CD4-positive, alpha-beta T cell (primary cell): ENCODE data around the gene KIF11. TPM values are rescaled to one million over a fixed set of nuclear protein-coding genes. Genes with fewer than 3 reads are reported as not detected.

Source experiments
- ATAC-seq: fragments of 200-7000 bp; cut with Tn5 transposase; one replicate; pipeline ENCODE4 v1.10.0; 2022; ENCODE audit warnings: mild to moderate bottlenecking; ENCODE audit not compliant: poor library complexity
- CTCF ChIA-PET: fragments of 350-600 bp; sonication (Branson Sonifier 250); formaldehyde crosslinking; loops from one replicate; lab custom pipeline; 2021; ENCODE audit warnings: antibody characterized with exemption, inconsistent platforms; lab: Charles Lee
- POLR2A ChIA-PET: fragments of 350-600 bp; sonication (Branson Sonifier 250); formaldehyde crosslinking; loops from one replicate; lab custom pipeline; 2021; ENCODE audit warnings: antibody characterized with exemption, inconsistent platforms; lab: Charles Lee
- DNase-seq, 14 experiments: peaks; one replicate each; pipeline ENCODE4 v3.0.0-alpha.2; 2013 to 2020; ENCODE audit warnings: mixed read lengths in 2 of 14
- H3K27ac ChIP-seq, 2 donors: one replicate each; pipeline versions ENCODE4 v1.5.1 to v1.7.0; 2013; ENCODE audit warnings: low read length in 2 of 2, low read depth in 1 of 2, mild to moderate bottlenecking in 1 of 2
- H3K27me3 ChIP-seq, 2 experiments: 1 replicate in 1 of 2; 2 replicates in 1 of 2; pipeline versions ENCODE4 v1.6.1 to v1.7.0; 2013; ENCODE audit warnings: low read length in 2 of 2, control low read depth in 1 of 2, mild to moderate bottlenecking in 1 of 2, moderate library complexity in 1 of 2; ENCODE audit not compliant: insufficient read depth in 2 of 2, control insufficient read depth in 1 of 2
- H3K36me3 ChIP-seq: one replicate; pipeline ENCODE4 v1.6.1; 2013; ENCODE audit warnings: low read length, control low read depth; ENCODE audit not compliant: insufficient read depth
- H3K4me1 ChIP-seq: one replicate; pipeline ENCODE4 v1.6.1; 2013; ENCODE audit warnings: low read length, control low read depth; ENCODE audit not compliant: insufficient read depth
- H3K4me3 ChIP-seq: one replicate; pipeline ENCODE4 v1.5.1; 2013; ENCODE audit warnings: mild to moderate bottlenecking, low read length, moderate library complexity
- H3K9me3 ChIP-seq, 2 experiments: 1 replicate in 1 of 2; 2 replicates in 1 of 2; pipeline versions ENCODE4 v1.6.1 to v1.7.0; 2013; ENCODE audit warnings: low read length in 2 of 2, mild to moderate bottlenecking in 2 of 2, control low read depth in 1 of 2, moderate library complexity in 1 of 2; ENCODE audit not compliant: control insufficient read depth in 1 of 2, insufficient read depth in 1 of 2
- H3K27ac Mint-ChIP-seq: one replicate; pipeline ENCODE4 v1.8.0; 2020; ENCODE audit warnings: mixed read lengths
- H3K27me3 Mint-ChIP-seq: one replicate; pipeline ENCODE4 v1.8.0; 2021; ENCODE audit warnings: mixed read lengths
- H3K36me3 Mint-ChIP-seq: one replicate; pipeline ENCODE4 v1.8.0; 2021; ENCODE audit warnings: low read depth, mixed read lengths
- H3K4me1 Mint-ChIP-seq: one replicate; pipeline ENCODE4 v1.8.0; 2021; ENCODE audit warnings: low read depth, mixed read lengths
- H3K4me3 Mint-ChIP-seq: one replicate; pipeline ENCODE4 v1.8.0; 2020; ENCODE audit warnings: mild to moderate bottlenecking, mixed read lengths
- H3K9me3 Mint-ChIP-seq: one replicate; pipeline ENCODE4 v1.8.0; 2020; ENCODE audit warnings: mixed read lengths
- CTCF ChIP-seq: fragments of 200-600 bp; IDR thresholded peaks from one replicate; pipeline ENCODE4 v1.8.0; 2022; ENCODE audit warnings: antibody characterized with exemption, mild to moderate bottlenecking
- intact Hi-C, 2 experiments: fragments of 100-400 bp; cut with DNase I in 1 of 2; cut with micrococcal nuclease in 1 of 2; formaldehyde crosslinking; loops; one replicate each; pipeline versions ENCODE4 v1.15.1 to v1.9.0; 2023 to 2025; cut with DNase I, micrococcal nuclease
- total RNA-seq, 174 experiments: library from RNA in 2 of 174; stranded (reverse) in 2 of 174; gene quantifications; one replicate each; pipeline ENCODE4 v1.2.3 and lab custom pipeline; 2021 to 2026

The KIF11 gene
- total RNA-seq, 2 experiments from 2014 or later: 0.38 to 0.47 TPM

- Mint-ChIP-seq H3K27me3 (no peaks in the 10 kb centered on the region), H3K27ac (no peak overlapping the region), H3K4me3 (no peak overlapping the region), H3K9me3 (peaks cover 8% of the 10 kb centered on the region), H3K4me1 (peaks cover 7% of the 10 kb centered on the region), H3K36me3 (peaks cover 83% of the 10 kb centered on the region)
- Histone ChIP-seq H3K27ac (no peak overlapping the region), H3K4me1 (no peaks in the 10 kb centered on the region), H3K9me3 (peaks cover 7 to 8% of the 10 kb centered on the region in 2 experiments), H3K4me3 (no peak overlapping the region), H3K36me3 (peaks cover 28% of the 10 kb centered on the region), H3K27me3 (no peaks in the 10 kb centered on the region)
- intact Hi-C loops: no loop called here
- ATAC-seq: no peak
- ChIA-PET CTCF (no interaction called here), POLR2A (interaction anchor here (1.2 kb wide), 1 partner anchor 10 kb away, joined by 4 read pairs; no protein-coding TSS in a partner anchor)
- DNase-seq: no peak
- no peak for TF ChIP-seq CTCF
Measured at GRCh38 chr10:92553959-92554358, 39.0 kb upstream of the KIF11 start.

DNA sequence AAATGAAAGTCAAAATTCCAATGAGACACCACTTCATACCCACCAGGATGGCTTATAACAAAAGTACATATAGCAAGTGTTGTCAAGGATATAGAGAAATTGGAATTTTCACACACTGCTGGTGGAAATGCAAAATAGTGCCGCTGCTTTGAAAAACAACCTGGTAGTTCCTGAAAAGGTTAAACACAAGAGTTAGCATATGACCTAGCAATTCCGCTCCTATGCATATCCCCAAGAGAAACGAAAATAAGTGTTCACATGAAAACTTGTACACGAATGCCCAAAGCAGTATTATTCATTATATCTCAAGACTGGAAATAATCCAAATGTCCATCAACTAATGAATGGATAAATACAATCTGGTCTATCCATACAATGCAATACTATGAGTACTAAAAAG lies 33.9 kb upstream of the KIF11 start:
- ChIA-PET CTCF (no interaction called here), POLR2A (no interaction called here)
- TF ChIP-seq CTCF: no peak
- Histone ChIP-seq H3K36me3 (peaks cover 26% of the 10 kb centered on the region), H3K27me3 (no peaks in the 10 kb centered on the region), H3K4me3 (no peak overlapping the region), H3K27ac (no peak overlapping the region), H3K9me3 (peaks cover 2 to 6% of the 10 kb centered on the region in 2 experiments), H3K4me1 (no peaks in the 10 kb centered on the region)
- H3K4me3 Mint-ChIP-seq: no peak overlapping the region
- ATAC-seq (no peak), DNase-seq (no peak)
- H3K27me3 Mint-ChIP-seq: no peaks in the 10 kb centered on the region
- H3K9me3 Mint-ChIP-seq: no peaks in the 10 kb centered on the region
- intact Hi-C loops: no loop called here
- H3K36me3 Mint-ChIP-seq: peaks cover 75% of the 10 kb centered on the region
- no peak overlapping the region for H3K27ac Mint-ChIP-seq
- peaks cover 7% of the 10 kb centered on the region for H3K4me1 Mint-ChIP-seq

- Histone ChIP-seq H3K27ac (no peak overlapping the region), H3K4me3 (no peak overlapping the region), H3K27me3 (no peaks in the 10 kb centered on the region), H3K36me3 (peaks cover 11% of the 10 kb centered on the region), H3K4me1 (no peaks in the 10 kb centered on the region), H3K9me3 (no peaks in the 10 kb centered on the region)
- intact Hi-C loops: no loop called here
- CTCF ChIA-PET: interaction anchor here (1.8 kb wide), 1 partner anchor 11 kb away, joined by 5 read pairs; the partner anchor contains the start of gene IDE
- no peak for DNase-seq
- peaks cover 70% of the 10 kb centered on the region for H3K36me3 Mint-ChIP-seq
- no peaks in the 10 kb centered on the region for H3K27me3 Mint-ChIP-seq
- POLR2A ChIA-PET: interaction anchor here (1.3 kb wide), 1 partner anchor 12 kb away, joined by 4 read pairs; the partner anchor contains the start of gene IDE
- peaks cover 29% of the 10 kb centered on the region for H3K4me1 Mint-ChIP-seq
- no peak for ATAC-seq
- H3K9me3 Mint-ChIP-seq: no peaks in the 10 kb centered on the region
- no peak for TF ChIP-seq CTCF
- no peak overlapping the region for H3K27ac Mint-ChIP-seq
- H3K4me3 Mint-ChIP-seq: no peak overlapping the region
Measured at GRCh38 chr10:92562424-92562823, 30.5 kb upstream of the KIF11 start.
